Thyroid gland (tissue), 4 donors: ENCODE measurements around the gene RAMP3.

Source experiments
- CTCF ChIP-seq, 6 experiments: fragments of 200-600 bp in 3 of 6; fragments of 450-650 bp in 3 of 6; sonication (generic) in 3 of 6; IDR thresholded peaks; one replicate each; pipeline ENCODE4 v1.5.1; 2016 to 2019; ENCODE audit warnings: antibody characterized with exemption in 6 of 6, mild to moderate bottlenecking in 2 of 6, inconsistent platforms in 1 of 6, moderate library complexity in 1 of 6
- POLR2A ChIP-seq, 2 donors: fragments of 450-650 bp; IDR thresholded peaks; one replicate each; pipeline ENCODE4 v1.6.1; 2017; ENCODE audit warnings: antibody characterized with exemption in 2 of 2, mild to moderate bottlenecking in 2 of 2, moderate library complexity in 1 of 2

GRCh38 chr7:45176091-45176490 lies 18.5 kb downstream of the RAMP3 start:
- TF ChIP-seq CTCF (IDR thresholded peaks at IDR 0.05): no peak
- no peak for TF ChIP-seq POLR2A (IDR thresholded peaks at IDR 0.05)
